HFF-Myc (cell line): ENCODE measurements around the gene TM4SF4.

Experiments used
- DNase-seq: peaks from one replicate; pipeline ENCODE4 v3.0.0-alpha.2; 2011; ENCODE audit warnings: low read depth; ENCODE audit errors: extremely low read depth
- H3K4me3 ChIP-seq: replicated peaks from 2 replicates; pipeline ENCODE4 v1.5.1; 2011; ENCODE audit warnings: low read depth, mild to moderate bottlenecking, control low read depth, low read length
- TF ChIP-seq, protein P1 (sequence below): IDR thresholded peaks from 2 replicates; pipeline ENCODE4 v1.5.1; 2012; ENCODE audit warnings: mild to moderate bottlenecking, low read depth, low read length, control low read depth; ENCODE audit errors: missing control alignments

Gene TM4SF4

DNA sequence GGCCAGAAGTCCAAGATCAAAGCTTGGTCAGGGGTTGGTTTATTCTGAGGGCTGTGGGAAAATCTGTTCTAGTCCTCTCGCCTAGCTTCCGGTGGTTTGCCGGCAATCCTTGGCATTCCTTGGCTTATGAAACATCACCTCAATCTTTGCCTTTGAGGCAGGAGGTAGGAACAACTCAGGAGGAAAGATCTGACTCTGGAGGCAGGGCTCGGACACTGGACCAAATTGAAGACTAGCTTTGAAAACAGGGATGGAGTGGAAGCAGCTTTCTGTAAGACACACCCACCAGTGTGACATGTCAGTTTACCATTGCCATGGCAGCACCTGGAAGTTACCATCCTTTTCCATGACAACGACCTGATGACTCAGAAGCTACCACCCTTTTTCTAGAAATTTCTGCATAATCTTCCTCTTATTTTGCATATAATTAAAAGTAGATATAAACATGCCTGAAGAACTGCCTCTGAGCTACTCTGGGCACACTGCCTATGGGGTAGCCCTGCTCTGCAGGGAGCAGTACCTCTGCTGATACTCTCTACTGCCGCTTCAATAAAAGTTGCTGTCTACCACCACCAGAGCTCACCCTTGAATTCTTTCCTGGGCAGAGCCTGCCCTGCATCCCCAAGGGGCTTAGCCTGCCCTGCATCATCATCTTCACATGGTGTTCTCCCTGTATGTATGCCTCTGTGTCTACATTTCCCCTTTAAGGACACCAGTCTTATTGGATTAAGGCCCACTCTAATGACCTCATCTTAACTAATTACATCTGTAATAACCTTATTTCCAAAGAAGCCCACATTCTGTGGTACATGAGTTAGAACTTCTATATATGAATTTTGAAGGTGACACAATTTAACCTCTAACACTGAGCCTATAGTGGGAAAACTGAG is 38.3 kb upstream of the TM4SF4 start:
- TF ChIP-seq, protein P1, sequence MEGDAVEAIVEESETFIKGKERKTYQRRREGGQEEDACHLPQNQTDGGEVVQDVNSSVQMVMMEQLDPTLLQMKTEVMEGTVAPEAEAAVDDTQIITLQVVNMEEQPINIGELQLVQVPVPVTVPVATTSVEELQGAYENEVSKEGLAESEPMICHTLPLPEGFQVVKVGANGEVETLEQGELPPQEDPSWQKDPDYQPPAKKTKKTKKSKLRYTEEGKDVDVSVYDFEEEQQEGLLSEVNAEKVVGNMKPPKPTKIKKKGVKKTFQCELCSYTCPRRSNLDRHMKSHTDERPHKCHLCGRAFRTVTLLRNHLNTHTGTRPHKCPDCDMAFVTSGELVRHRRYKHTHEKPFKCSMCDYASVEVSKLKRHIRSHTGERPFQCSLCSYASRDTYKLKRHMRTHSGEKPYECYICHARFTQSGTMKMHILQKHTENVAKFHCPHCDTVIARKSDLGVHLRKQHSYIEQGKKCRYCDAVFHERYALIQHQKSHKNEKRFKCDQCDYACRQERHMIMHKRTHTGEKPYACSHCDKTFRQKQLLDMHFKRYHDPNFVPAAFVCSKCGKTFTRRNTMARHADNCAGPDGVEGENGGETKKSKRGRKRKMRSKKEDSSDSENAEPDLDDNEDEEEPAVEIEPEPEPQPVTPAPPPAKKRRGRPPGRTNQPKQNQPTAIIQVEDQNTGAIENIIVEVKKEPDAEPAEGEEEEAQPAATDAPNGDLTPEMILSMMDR, result no peak
- no peak overlapping the region for H3K4me3 ChIP-seq
- DNase-seq, result no peak

DNA sequence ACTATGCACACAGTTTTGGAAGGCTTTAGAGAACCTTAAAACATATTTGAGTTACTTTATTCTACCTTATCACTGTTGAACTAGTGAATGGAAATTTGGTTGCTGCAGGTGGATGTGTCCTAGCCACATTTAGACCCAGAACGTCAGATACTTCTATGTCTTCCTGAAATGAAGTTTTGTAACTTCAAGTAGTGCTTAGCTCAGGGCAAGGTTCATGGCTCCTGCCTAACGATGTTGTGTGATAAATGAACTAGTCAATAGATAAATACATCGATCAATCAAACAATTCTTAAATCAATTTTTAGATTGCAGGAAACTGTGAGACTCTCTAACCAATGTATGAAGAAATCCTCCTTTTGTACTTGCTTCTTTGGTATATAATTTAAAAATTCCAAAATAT is 37.2 kb upstream of the TM4SF4 start:
- TF ChIP-seq, protein P1, result no peak
- no peak for DNase-seq
- H3K4me3 ChIP-seq, result no peak overlapping the region

DNA sequence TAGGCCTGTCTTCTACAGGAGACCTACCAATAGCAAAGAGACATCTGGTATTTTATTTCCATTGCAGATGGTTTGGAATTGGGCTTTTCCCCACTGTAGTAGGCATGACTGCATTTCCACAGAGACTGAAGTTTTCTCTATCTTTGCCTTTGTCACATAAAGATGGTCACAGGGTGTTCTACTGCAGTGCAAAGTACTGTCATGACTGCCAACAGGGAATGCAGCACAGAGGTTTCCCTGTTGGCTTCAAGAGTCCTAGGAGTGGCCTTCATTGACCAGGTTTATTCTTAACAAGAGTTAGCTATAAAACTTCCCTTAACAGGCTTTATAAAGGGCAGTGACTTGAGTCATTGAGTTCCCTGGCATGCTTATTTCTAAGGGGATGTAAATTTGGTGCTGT is 36.8 kb upstream of the TM4SF4 start:
- DNase-seq, result no peak
- TF ChIP-seq, protein P1, result no peak
- H3K4me3 ChIP-seq, result no peak overlapping the region

DNA sequence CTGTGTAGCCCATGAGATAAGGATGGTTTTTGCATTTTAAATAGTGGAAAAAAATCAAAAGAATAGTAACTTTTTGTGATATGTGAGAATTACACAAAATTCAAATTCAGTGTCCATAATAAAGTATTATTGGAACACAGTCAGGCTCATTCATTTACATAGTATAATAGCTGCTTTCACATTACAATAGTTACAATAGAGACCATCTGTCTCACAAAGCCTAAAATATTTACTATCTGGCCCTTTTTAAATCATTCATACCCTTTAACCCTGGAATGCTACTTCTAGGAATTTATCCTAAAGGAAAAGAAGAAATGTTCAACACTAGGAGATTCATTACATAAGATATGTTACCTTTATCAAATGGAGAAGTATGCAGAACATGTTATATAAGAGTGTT is 35.5 kb upstream of the TM4SF4 start:
- DNase-seq, result no peak
- no peak overlapping the region for H3K4me3 ChIP-seq
- TF ChIP-seq, protein P1, result no peak

DNA sequence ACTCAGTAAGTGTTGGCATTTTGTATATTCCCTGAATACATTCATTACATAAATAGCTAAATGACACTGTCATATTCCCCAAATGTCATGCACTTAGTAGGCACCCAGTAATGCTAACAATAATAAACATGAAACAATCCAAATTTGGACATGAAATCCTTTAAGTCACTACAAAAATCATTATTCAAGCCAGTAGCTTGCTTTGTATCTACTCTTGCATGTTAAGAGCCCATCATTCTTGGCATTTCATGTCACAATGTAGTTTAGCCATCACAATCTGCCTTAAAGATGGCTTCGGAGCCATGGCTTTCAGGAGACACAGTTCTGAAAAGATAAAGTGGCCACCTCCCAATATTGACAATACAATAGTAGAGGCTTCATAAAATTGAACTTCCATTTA is 32.9 kb upstream of the TM4SF4 start:
- no peak overlapping the region for H3K4me3 ChIP-seq
- TF ChIP-seq, protein P1, result no peak
- DNase-seq, result no peak

DNA sequence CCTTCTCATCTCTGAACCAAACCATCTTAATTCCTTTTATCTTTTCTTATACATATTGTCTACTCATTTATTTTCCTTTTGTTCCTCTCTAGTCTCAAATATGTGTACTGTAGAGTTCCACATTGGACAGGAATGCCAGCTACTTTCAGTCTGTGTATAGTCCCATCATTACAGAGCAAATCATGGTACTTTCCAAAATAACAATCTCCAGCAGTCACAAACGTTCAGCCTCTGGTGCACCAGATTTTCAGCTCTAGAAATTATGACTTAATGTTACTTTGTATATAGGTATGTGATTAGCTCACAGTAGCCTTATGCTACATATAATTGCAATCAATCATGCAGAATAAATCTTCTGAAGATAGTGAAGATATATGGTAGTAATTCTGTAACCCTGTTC is 32.5 kb upstream of the TM4SF4 start:
- TF ChIP-seq, protein P1, result no peak
- no peak for DNase-seq
- no peak overlapping the region for H3K4me3 ChIP-seq
